Astrocyte (in vitro differentiated cells and primary cell): ENCODE measurements around the gene TBC1D16. TPM values are rescaled to one million over a fixed set of nuclear protein-coding genes. Genes with fewer than 3 reads are reported as not detected.

Source experiments
- DNase-seq: peaks from one replicate; pipeline ENCODE4 v3.0.0-alpha.2; 2010; ENCODE audit warnings: low read depth
- FAIRE-seq: peaks from 2 replicates; lab custom pipeline; 2011; peaks lifted over from hg19 to GRCh38; lab: Jason Lieb, UNC
- H2AFZ ChIP-seq: 2 replicates; pipeline ENCODE4 v1.6.0; 2012; ENCODE audit warnings: low read depth, low read length, inconsistent platforms
- H3K27ac ChIP-seq: 2 replicates; pipeline ENCODE4 v1.5.1; 2011; ENCODE audit warnings: low read depth, low read length, inconsistent platforms
- H3K27me3 ChIP-seq: 2 replicates; pipeline ENCODE4 v1.6.0; 2011; ENCODE audit warnings: low read length, inconsistent platforms; ENCODE audit not compliant: insufficient read depth
- H3K36me3 ChIP-seq: 2 replicates; pipeline ENCODE4 v1.5.1; 2011; ENCODE audit warnings: low read length, inconsistent platforms; ENCODE audit not compliant: insufficient read depth
- H3K4me1 ChIP-seq: 2 replicates; pipeline ENCODE4 v1.5.1; 2011; ENCODE audit warnings: low read length, inconsistent platforms; ENCODE audit not compliant: insufficient read depth
- H3K4me2 ChIP-seq: 2 replicates; pipeline ENCODE4 v1.6.0; 2012; ENCODE audit warnings: low read length, inconsistent platforms
- H3K4me3 ChIP-seq: 2 replicates; pipeline ENCODE4 v1.5.1; 2011; ENCODE audit warnings: low read depth, mild to moderate bottlenecking, low read length, inconsistent platforms; ENCODE audit not compliant: insufficient read depth
- H3K79me2 ChIP-seq: 2 replicates; pipeline ENCODE4 v1.6.0; 2012; ENCODE audit warnings: mild to moderate bottlenecking, low read length, inconsistent platforms; ENCODE audit not compliant: insufficient read depth
- H3K9ac ChIP-seq: 2 replicates; pipeline ENCODE4 v1.6.0; 2012; ENCODE audit warnings: mild to moderate bottlenecking, low read length, inconsistent platforms
- H3K9me3 ChIP-seq: 2 replicates; pipeline ENCODE4 v1.5.1; 2012; ENCODE audit warnings: low read depth, mild to moderate bottlenecking, low read length, inconsistent platforms; ENCODE audit not compliant: insufficient read depth
- H4K20me1 ChIP-seq: 2 replicates; pipeline ENCODE4 v1.6.0; 2012; ENCODE audit warnings: low read length, inconsistent platforms; ENCODE audit not compliant: insufficient read depth
- H3K27ac Mint-ChIP-seq: one replicate; pipeline ENCODE4 v1.8.0; 2021; ENCODE audit warnings: mild to moderate bottlenecking, mixed read lengths; ENCODE audit not compliant: unreplicated experiment
- H3K27me3 Mint-ChIP-seq: one replicate; pipeline ENCODE4 v1.8.0; 2021; ENCODE audit warnings: low read depth, mixed read lengths; ENCODE audit not compliant: unreplicated experiment
- H3K36me3 Mint-ChIP-seq: one replicate; pipeline ENCODE4 v1.8.0; 2021; ENCODE audit warnings: low read depth, mixed read lengths; ENCODE audit not compliant: unreplicated experiment
- H3K4me1 Mint-ChIP-seq: one replicate; pipeline ENCODE4 v1.8.0; 2021; ENCODE audit warnings: low read depth, mixed read lengths; ENCODE audit not compliant: unreplicated experiment
- H3K4me3 Mint-ChIP-seq: one replicate; pipeline ENCODE4 v1.8.0; 2021; ENCODE audit warnings: mild to moderate bottlenecking, moderate library complexity, mixed read lengths; ENCODE audit not compliant: unreplicated experiment
- H3K9me3 Mint-ChIP-seq: one replicate; pipeline ENCODE4 v1.8.0; 2021; ENCODE audit warnings: mild to moderate bottlenecking, mixed read lengths; ENCODE audit not compliant: unreplicated experiment
- CTCF ChIP-seq: IDR thresholded peaks from 2 replicates; pipeline ENCODE4 v1.5.1; 2011; ENCODE audit warnings: low read depth, mild to moderate bottlenecking, inconsistent platforms, low read length, moderate library complexity; ENCODE audit not compliant: insufficient read depth
- EZH2 ChIP-seq: IDR thresholded peaks from 2 replicates; pipeline ENCODE4 v1.6.1; 2012; ENCODE audit warnings: mild to moderate bottlenecking, low read length, inconsistent platforms; ENCODE audit not compliant: insufficient read depth
- total RNA-seq: library from RNA; stranded (reverse); gene quantifications from 2 replicates; pipeline ENCODE4 v1.2.1, GENCODE V29; 2021

The TBC1D16 gene
- total RNA-seq, 1 donor from 2014 or later: 37.6 TPM

- H3K4me2 ChIP-seq: no peak overlapping the region
- no peak for FAIRE-seq
- TF ChIP-seq EZH2: no peak
- no peak for TF ChIP-seq CTCF
Observed at GRCh38 chr17:79892457-79893241, 143.0 kb downstream of the TBC1D16 start.

GRCh38 chr17:79891113-79891730, 144.4 kb downstream of the TBC1D16 start:
- Mint-ChIP-seq H3K36me3 (no peaks in the 10 kb centered on the region), H3K9me3 (peaks cover 6% of the 10 kb centered on the region), H3K27ac (peak overlapping the region; percentile 28), H3K4me1 (no peaks in the 10 kb centered on the region), H3K27me3 (peaks cover 55% of the 10 kb centered on the region), H3K4me3 (no peak overlapping the region)
- no peak overlapping the region for H3K27ac ChIP-seq
- DNase-seq (no peak), FAIRE-seq (no peak)
- no peak for TF ChIP-seq CTCF
- TF ChIP-seq EZH2: no peak
- H4K20me1 ChIP-seq: no peaks in the 10 kb centered on the region
- H3K79me2 ChIP-seq: no peaks in the 10 kb centered on the region
- H3K9ac ChIP-seq: no peak overlapping the region
- no peak overlapping the region for H2AFZ ChIP-seq
- no peak overlapping the region for H3K4me2 ChIP-seq
- H3K27me3 ChIP-seq: peaks cover 12% of the 10 kb centered on the region
- H3K4me1 ChIP-seq: no peaks in the 10 kb centered on the region
- H3K36me3 ChIP-seq: no peaks in the 10 kb centered on the region
- H3K4me3 ChIP-seq: no peak overlapping the region
- H3K9me3 ChIP-seq: no peaks in the 10 kb centered on the region

More at GRCh38 chr17:79892457-79893241, 143.0 kb downstream of the TBC1D16 start:
- no peaks in the 10 kb centered on the region for H3K36me3 ChIP-seq
- peaks cover 12% of the 10 kb centered on the region for H3K27me3 ChIP-seq
- no peak overlapping the region for H3K27ac ChIP-seq
- no peaks in the 10 kb centered on the region for H3K9me3 ChIP-seq
- no peak for DNase-seq
- Mint-ChIP-seq H3K27me3 (peaks cover 50% of the 10 kb centered on the region), H3K27ac (no peak overlapping the region), H3K4me3 (no peak overlapping the region), H3K4me1 (no peaks in the 10 kb centered on the region), H3K36me3 (no peaks in the 10 kb centered on the region), H3K9me3 (peaks cover 6% of the 10 kb centered on the region)
- no peak overlapping the region for H2AFZ ChIP-seq
- H3K4me1 ChIP-seq: no peaks in the 10 kb centered on the region
- H3K9ac ChIP-seq: no peak overlapping the region
- H4K20me1 ChIP-seq: no peaks in the 10 kb centered on the region
- no peaks in the 10 kb centered on the region for H3K79me2 ChIP-seq
- H3K4me3 ChIP-seq: no peak overlapping the region

- Mint-ChIP-seq H3K27ac (peak overlapping the region; percentile 28), H3K9me3 (peaks cover 6% of the 10 kb centered on the region), H3K36me3 (no peaks in the 10 kb centered on the region), H3K27me3 (peaks cover 57% of the 10 kb centered on the region), H3K4me1 (no peaks in the 10 kb centered on the region), H3K4me3 (no peak overlapping the region)
- Histone ChIP-seq H3K9ac (no peak overlapping the region), H3K4me2 (no peak overlapping the region), H3K79me2 (no peaks in the 10 kb centered on the region), H3K36me3 (no peaks in the 10 kb centered on the region), H3K4me3 (no peak overlapping the region), H3K27me3 (peaks cover 12% of the 10 kb centered on the region), H2AFZ (no peak overlapping the region), H3K4me1 (no peaks in the 10 kb centered on the region), H3K27ac (no peak overlapping the region), H3K9me3 (no peaks in the 10 kb centered on the region), H4K20me1 (no peaks in the 10 kb centered on the region)
- TF ChIP-seq CTCF (no peak), EZH2 (no peak)
- DNase-seq (no peak), FAIRE-seq (no peak)
Observed at GRCh38 chr17:79890706-79891105, 145.0 kb downstream of the TBC1D16 start.
